Measurements from ENCODE around the gene TRAF7. TPM values are rescaled to one million over a fixed set of nuclear protein-coding genes. Genes with fewer than 3 reads are reported as not detected.
"Not testable (repeated sequence)": the region's sequence is repeated elsewhere in the genome, so short reads cannot be mapped to it uniquely, and the experiment has no call there.

Gene TRAF7
- total RNA-seq, 4 donors from 2014 or later, result 42.6 to 64.5 (median 54.3) TPM

GRCh38 chr16:2121325-2121724, 34.3 kb upstream of the TRAF7 start:
- Histone ChIP-seq H3K27ac (replicated peaks in 1 of 4) (peak overlapping the region; percentile 96 to 98 (median 97)), H3K4me1 (peaks cover 62 to 98% (median 93%) of the 10 kb centered on the region in 4 donors), H3K4me3 (peak overlapping the region; percentile 30 to 47 (median 38))
- H3K9me3 ChIP-seq; H3K27me3 ChIP-seq; H3K36me3 ChIP-seq; DNase-seq (ENCODE audit: extremely low spot score): not testable (repeated sequence)
- intact Hi-C loops (cut with DNase I), result loop anchor here (2.0 kb wide), 1 partner anchor 19 kb away; no protein-coding TSS in a partner anchor
- TF ChIP-seq POLR2AphosphoS5 (IDR thresholded peaks at IDR 0.05) (peak; percentile 30 to 49), CTCF (IDR thresholded peaks at IDR 0.05) (peak; percentile 51 to 54 (median 51))
- WGBS, result 11% methylated on average over 7 of the region's 9 CpGs

- Histone ChIP-seq H3K27ac (replicated peaks in 1 of 4) (peak overlapping the region; percentile 96 to 98 (median 97)), H3K4me3 (peak overlapping the region; percentile 30 to 47 (median 38)), H3K9me3 (no peaks in the 10 kb centered on the region), H3K4me1 (peaks cover 63 to 98% (median 93%) of the 10 kb centered on the region in 4 donors), H3K36me3 (peaks cover 0 to 6% (median 0%) of the 10 kb centered on the region in 4 donors), H3K27me3 (no peaks in the 10 kb centered on the region)
- TF ChIP-seq CTCF (IDR thresholded peaks at IDR 0.05) (no peak), POLR2A (IDR thresholded peaks at IDR 0.05; ENCODE audit: low read depth) (no peak), POLR2AphosphoS5 (IDR thresholded peaks at IDR 0.05) (no peak)
- DNase-seq (ENCODE audit: extremely low spot score), result no peak
- whole genome bisulfite sequencing, result 12% methylated on average over 5 of the region's 19 CpGs
- intact Hi-C loops (cut with DNase I), result loop anchor here (2.0 kb wide), 1 partner anchor 19 kb away; no protein-coding TSS in a partner anchor
These were observed 33.7 kb upstream of the TRAF7 start for GRCh38 chr16:2121853-2122252.

- 46% methylated on average over 9 of the region's 17 CpGs for WGBS
These were observed 33.2 kb upstream of the TRAF7 start for GRCh38 chr16:2122429-2122828.

GRCh38 chr16:2122934-2123683, 32.5 kb upstream of the TRAF7 start:
- H3K27me3 ChIP-seq; intact Hi-C loops (cut with DNase I); DNase-seq (ENCODE audit: extremely low spot score); H3K9me3 ChIP-seq; H3K36me3 ChIP-seq: not testable (repeated sequence)
- peak overlapping the region; percentile 96 to 98 (median 97) for H3K27ac ChIP-seq (replicated peaks in 1 of 4)
- peak overlapping the region; percentile 22 to 50 (median 42) for H3K4me3 ChIP-seq
- peaks cover 67 to 97% (median 92%) of the 10 kb centered on the region in 4 donors for H3K4me1 ChIP-seq
- TF ChIP-seq POLR2AphosphoS5 (IDR thresholded peaks at IDR 0.05), result peak; percentile 58 to 65
- WGBS, result 15% methylated on average over 4 of the region's 26 CpGs

More at GRCh38 chr16:2122429-2122828, 33.2 kb upstream of the TRAF7 start:
- Histone ChIP-seq H3K36me3 (peaks cover 0 to under 1% (median 0%) of the 10 kb centered on the region in 4 donors), H3K9me3 (no peaks in the 10 kb centered on the region), H3K4me3 (peak overlapping the region; percentile 30 to 47 (median 38)), H3K27ac (replicated peaks in 1 of 4) (peak overlapping the region; percentile 96 to 98 (median 97)), H3K4me1 (peaks cover 65 to 98% (median 93%) of the 10 kb centered on the region in 4 donors), H3K27me3 (no peaks in the 10 kb centered on the region)
- DNase-seq (ENCODE audit: extremely low spot score), result no peak
- no peak for TF ChIP-seq EP300 (IDR thresholded peaks at IDR 0.05)
- TF ChIP-seq POLR2A (IDR thresholded peaks at IDR 0.05; ENCODE audit: low read depth), result no peak
- no peak for TF ChIP-seq CTCF (IDR thresholded peaks at IDR 0.05)
- no peak for TF ChIP-seq POLR2AphosphoS5 (IDR thresholded peaks at IDR 0.05)
- intact Hi-C loops (cut with DNase I), result no loop called here

- H3K27me3 ChIP-seq; intact Hi-C loops (cut with DNase I); DNase-seq (ENCODE audit: extremely low spot score); H3K9me3 ChIP-seq; H3K36me3 ChIP-seq: not testable (repeated sequence)
- H3K4me3 ChIP-seq, result peak overlapping the region; percentile 44 to 61 (median 50)
- peaks cover 74 to 96% (median 94%) of the 10 kb centered on the region in 4 donors for H3K4me1 ChIP-seq
- peak overlapping the region; percentile 96 to 98 (median 97) for H3K27ac ChIP-seq (replicated peaks in 1 of 4)
- no CpG with 5 or more reads among the region's 27 CpGs for WGBS
These were observed 31.7 kb upstream of the TRAF7 start for GRCh38 chr16:2123706-2124376.

GRCh38 chr16:2124377-2124693, 31.2 kb upstream of the TRAF7 start:
- Histone ChIP-seq H3K4me3 (peak overlapping the region; percentile 44 to 61 (median 50)), H3K4me1 (peaks cover 76 to 96% (median 93%) of the 10 kb centered on the region in 4 donors), H3K27ac (replicated peaks in 1 of 4) (peak overlapping the region; percentile 96 to 98 (median 97))
- H3K27me3 ChIP-seq; H3K9me3 ChIP-seq; DNase-seq (ENCODE audit: extremely low spot score); intact Hi-C loops (cut with DNase I); H3K36me3 ChIP-seq: not testable (repeated sequence)
- WGBS, result 4% methylated on average over 4 of the region's 11 CpGs
